ENCODE results near the gene TCAP.

Gene TCAP

GRCh38 chr17:39640591-39641031 lies 24.5 kb upstream of the TCAP start:
- no peak overlapping the region for H3K27ac ChIP-seq (ENCODE audit: low read depth, low read length)
- H3K9ac ChIP-seq (ENCODE audit: low read length): no peak overlapping the region
- no peaks in the 10 kb centered on the region for H3K36me3 ChIP-seq (ENCODE audit: low read length)
- H3F3A ChIP-seq (ENCODE audit: insufficient read depth): no peaks in the 10 kb centered on the region
- no peaks in the 10 kb centered on the region for H3K9me3 ChIP-seq (ENCODE audit: insufficient read depth, low read length)
- no peaks in the 10 kb centered on the region for H3K9me2 ChIP-seq (replicated peaks; ENCODE audit: insufficient read depth, low read length)
- peaks cover 70% of the 10 kb centered on the region for H3K79me2 ChIP-seq (ENCODE audit: insufficient read depth, low read length)
- no peak overlapping the region for H3K4me2 ChIP-seq (ENCODE audit: low read depth, low read length, poor library complexity, severe bottlenecking)
- TF ChIP-seq CTCF (IDR thresholded peaks at IDR 0.05; ENCODE audit: insufficient read depth, low read length, poor library complexity, severe bottlenecking) (no peak), EZH2phosphoT487 (conservative IDR thresholded peaks at IDR 0.05; ENCODE audit: low read length) (no peak)
- no peak overlapping the region for H2AFZ ChIP-seq (ENCODE audit: low read depth, low read length, severe bottlenecking)
- H3K27me3 ChIP-seq (ENCODE audit: low read length): no peaks in the 10 kb centered on the region
- no peaks in the 10 kb centered on the region; the same call in 1 of the 2 replicates for H4K20me1 ChIP-seq (ENCODE audit: low read depth, low read length)
- H3K4me3 ChIP-seq (ENCODE audit: insufficient read depth, low read length, poor library complexity, severe bottlenecking): no peak overlapping the region

GRCh38 chr17:39641097-39641496 lies 24.1 kb upstream of the TCAP start:
- no peak overlapping the region for H3K9ac ChIP-seq (ENCODE audit: low read length)
- H3K9me3 ChIP-seq (ENCODE audit: insufficient read depth, low read length): no peaks in the 10 kb centered on the region
- H3K27me3 ChIP-seq (ENCODE audit: low read length): no peaks in the 10 kb centered on the region
- TF ChIP-seq EZH2phosphoT487 (conservative IDR thresholded peaks at IDR 0.05; ENCODE audit: low read length) (no peak), CTCF (IDR thresholded peaks at IDR 0.05; ENCODE audit: insufficient read depth, low read length, poor library complexity, severe bottlenecking) (no peak)
- no peaks in the 10 kb centered on the region for H3K9me2 ChIP-seq (replicated peaks; ENCODE audit: insufficient read depth, low read length)
- H3K27ac ChIP-seq (ENCODE audit: low read depth, low read length): no peak overlapping the region
- no peaks in the 10 kb centered on the region for H3F3A ChIP-seq (ENCODE audit: insufficient read depth)
- no peaks in the 10 kb centered on the region for H3K36me3 ChIP-seq (ENCODE audit: low read length)
- H3K4me3 ChIP-seq (ENCODE audit: insufficient read depth, low read length, poor library complexity, severe bottlenecking): no peak overlapping the region
- H2AFZ ChIP-seq (ENCODE audit: low read depth, low read length, severe bottlenecking): no peak overlapping the region
- no peak overlapping the region for H3K4me2 ChIP-seq (ENCODE audit: low read depth, low read length, poor library complexity, severe bottlenecking)
- H3K79me2 ChIP-seq (ENCODE audit: insufficient read depth, low read length): peaks cover 75% of the 10 kb centered on the region
- H4K20me1 ChIP-seq (ENCODE audit: low read depth, low read length): no peaks in the 10 kb centered on the region; the same call in 1 of the 2 replicates

GRCh38 chr17:39641883-39642282 lies 23.3 kb upstream of the TCAP start:
- no peaks in the 10 kb centered on the region for H3K27me3 ChIP-seq (ENCODE audit: low read length)
- H3K4me2 ChIP-seq (ENCODE audit: low read depth, low read length, poor library complexity, severe bottlenecking): no peak overlapping the region
- no peaks in the 10 kb centered on the region for H3K36me3 ChIP-seq (ENCODE audit: low read length)
- no peaks in the 10 kb centered on the region for H3K9me2 ChIP-seq (replicated peaks; ENCODE audit: insufficient read depth, low read length)
- no peak overlapping the region for H3K27ac ChIP-seq (ENCODE audit: low read depth, low read length)
- H3K9ac ChIP-seq (ENCODE audit: low read length): no peak overlapping the region
- no peaks in the 10 kb centered on the region for H3F3A ChIP-seq (ENCODE audit: insufficient read depth)
- H3K9me3 ChIP-seq (ENCODE audit: insufficient read depth, low read length): no peaks in the 10 kb centered on the region
- H3K4me3 ChIP-seq (ENCODE audit: insufficient read depth, low read length, poor library complexity, severe bottlenecking): no peak overlapping the region
- H2AFZ ChIP-seq (ENCODE audit: low read depth, low read length, severe bottlenecking): no peak overlapping the region
- no peak for TF ChIP-seq CTCF (IDR thresholded peaks at IDR 0.05; ENCODE audit: insufficient read depth, low read length, poor library complexity, severe bottlenecking)
- TF ChIP-seq EZH2phosphoT487 (conservative IDR thresholded peaks at IDR 0.05; ENCODE audit: low read length): no peak
- H3K79me2 ChIP-seq (ENCODE audit: insufficient read depth, low read length): peaks cover 79% of the 10 kb centered on the region
- no peaks in the 10 kb centered on the region; the same call in 1 of the 2 replicates for H4K20me1 ChIP-seq (ENCODE audit: low read depth, low read length)

All from SU-DHL-6 (cell line).